Measurements from ENCODE around the gene APOL2.
"Not testable (repeated sequence)": the region's sequence is repeated elsewhere in the genome, so short reads cannot be mapped to it uniquely, and the experiment has no call there.

The APOL2 gene

GRCh38 chr22:36238373-36239149, 766 bp downstream of the APOL2 start:
- DNase-seq: no peak

GRCh38 chr22:36237462-36238372, 1.6 kb downstream of the APOL2 start:
- no peak for DNase-seq

- no peak for DNase-seq
Observed at GRCh38 chr22:36236388-36237319, 2.7 kb downstream of the APOL2 start.

GRCh38 chr22:36235585-36235984, 3.7 kb downstream of the APOL2 start:
- DNase-seq: no peak

- no peak for DNase-seq
Observed at GRCh38 chr22:36234919-36235318, 4.4 kb downstream of the APOL2 start.

GRCh38 chr22:36234213-36234612, 5.1 kb downstream of the APOL2 start:
- no peak for DNase-seq

GRCh38 chr22:36233796-36234195, 5.5 kb downstream of the APOL2 start:
- no peak for DNase-seq

- no peak for DNase-seq
Observed at GRCh38 chr22:36232715-36233401, 6.5 kb downstream of the APOL2 start.

GRCh38 chr22:36231051-36231450, 8.3 kb downstream of the APOL2 start:
- DNase-seq: not testable (repeated sequence)

- DNase-seq: not testable (repeated sequence)
Observed at GRCh38 chr22:36229649-36230048, 9.7 kb downstream of the APOL2 start.

- no peak for DNase-seq
Observed at GRCh38 chr22:36228944-36229343, 10.4 kb downstream of the APOL2 start.

- DNase-seq: not testable (repeated sequence)
Observed at GRCh38 chr22:36228369-36228768, 11.0 kb downstream of the APOL2 start.

- no peak for DNase-seq
Observed at GRCh38 chr22:36227806-36228205, 11.5 kb downstream of the APOL2 start.

GRCh38 chr22:36227396-36227795, 11.9 kb downstream of the APOL2 start:
- no peak for DNase-seq

GRCh38 chr22:36226189-36226588, 13.1 kb downstream of the APOL2 start:
- no peak for DNase-seq

GRCh38 chr22:36225333-36225922, 13.9 kb downstream of the APOL2 start:
- DNase-seq: no peak

GRCh38 chr22:36224245-36224644, 15.1 kb downstream of the APOL2 start:
- DNase-seq: no peak

GRCh38 chr22:36223504-36223903, 15.8 kb downstream of the APOL2 start:
- no peak for DNase-seq

- DNase-seq: no peak
Observed at GRCh38 chr22:36222887-36223450, 16.4 kb downstream of the APOL2 start.

- DNase-seq: no peak
Observed at GRCh38 chr22:36221799-36222751, 17.3 kb downstream of the APOL2 start.
